A549 (cell line): Measurements from ENCODE around the gene KIF13A. TPM values are rescaled to one million over a fixed set of nuclear protein-coding genes. Genes with fewer than 3 reads are reported as not detected.

Experiments used
- ATAC-seq, 2 experiments: fragments of 200-7000 bp in 1 of 2; fragments of >200 bp in 1 of 2; cut with Nextera tagmentation in 1 of 2; cut with Tn5 transposase in 1 of 2; 3 replicates each; pipeline versions ENCODE4 v1.8.0 to v1.9.1; 2018 to 2020; ENCODE audit warnings: mild to moderate bottlenecking in 1 of 2, moderate library complexity in 1 of 2
- CTCF ChIA-PET: fragments of 300-600 bp; sonication (Branson Sonifier 250); formaldehyde crosslinking; extraction: SDS; loops from one replicate; lab custom pipeline; 2021; ENCODE audit warnings: antibody characterized with exemption, inconsistent platforms; lab: Yijun Ruan, JAX
- POLR2A ChIA-PET: fragments of 350-600 bp; formaldehyde crosslinking; extraction: SDS; loops from one replicate; lab custom pipeline; 2021; ENCODE audit warnings: antibody characterized with exemption, inconsistent platforms; lab: Yijun Ruan, JAX
- DNase-seq, 2 experiments: peaks; one replicate each; pipeline versions ENCODE4 v3.0.0 to v3.0.0-alpha.2; 2011 to 2016; ENCODE audit warnings: low read depth in 1 of 2, low spot score in 1 of 2
- FAIRE-seq: peaks from 2 replicates; lab custom pipeline; 2011; peaks lifted over from hg19 to GRCh38; lab: Jason Lieb, UNC
- H3K27ac ChIP-seq, 2 experiments: fragments of >200 bp; sonication (Bioruptor Twin); formaldehyde crosslinking; 3 replicates each; pipeline ENCODE4 v1.5.1; 2016 to 2017
- H3K4me1 ChIP-seq: fragments of >200 bp; sonication (Bioruptor Twin); formaldehyde crosslinking; 3 replicates; pipeline ENCODE4 v1.6.1; 2016
- H3K4me2 ChIP-seq: fragments of >200 bp; sonication (Bioruptor Twin); formaldehyde crosslinking; 3 replicates; pipeline ENCODE4 v1.6.1; 2016
- H3K4me3 ChIP-seq: fragments of >200 bp; sonication (Bioruptor Twin); formaldehyde crosslinking; 3 replicates; pipeline ENCODE4 v1.5.1; 2016
- H3K9me3 ChIP-seq: fragments of >200 bp; sonication (Bioruptor Twin); formaldehyde crosslinking; 3 replicates; pipeline ENCODE4 v1.6.1; 2016
- CBX8 ChIP-seq: fragments of 200-600 bp; sonication (generic); IDR thresholded peaks from 2 replicates; pipeline ENCODE4 v1.6.1; 2016
- CHD2 ChIP-seq: fragments of 150-350 bp; IDR thresholded peaks from 2 replicates; pipeline ENCODE4 v1.6.1; 2014; ENCODE audit warnings: low read length; ENCODE audit not compliant: partially characterized antibody
- CTCF ChIP-seq: fragments of >200 bp; sonication (Bioruptor Twin); formaldehyde crosslinking; IDR thresholded peaks from 3 replicates; pipeline ENCODE4 v1.5.1; 2016
- FOXS1 ChIP-seq: fragments of 250-450 bp; sonication (Bioruptor Pico); IDR thresholded peaks from 2 replicates; pipeline ENCODE4 v1.5.0; 2020; ENCODE audit warnings: mild to moderate bottlenecking, moderate library complexity
- GATA3 ChIP-seq: IDR thresholded peaks from 2 replicates; pipeline ENCODE4 v1.6.1; 2012; ENCODE audit warnings: borderline replicate concordance
- HES2 ChIP-seq: fragments of >200 bp; sonication (Bioruptor Twin); formaldehyde crosslinking; IDR thresholded peaks from 2 replicates; pipeline ENCODE4 v1.6.1; 2016
- HOXB13 ChIP-seq: fragments of 250-450 bp; sonication (Bioruptor Pico); IDR thresholded peaks from 2 replicates; pipeline ENCODE4 v1.5.0; 2020; ENCODE audit warnings: low read depth, mild to moderate bottlenecking, moderate library complexity
- JUN ChIP-seq, 2 experiments: fragments of >200 bp; sonication (Bioruptor Twin); formaldehyde crosslinking; IDR thresholded peaks; 2 replicates in 1 of 2; 3 replicates in 1 of 2; pipeline ENCODE4 v1.6.1; 2016 to 2017
- JUNB ChIP-seq: fragments of >200 bp; sonication (Bioruptor Twin); formaldehyde crosslinking; IDR thresholded peaks from 2 replicates; pipeline ENCODE4 v1.6.1; 2016
- KDM1A ChIP-seq: fragments of 200-600 bp; sonication (generic); IDR thresholded peaks from 2 replicates; pipeline ENCODE4 v1.6.1; 2016; ENCODE audit warnings: low read depth, mild to moderate bottlenecking
- KDM5A ChIP-seq: fragments of 200-600 bp; sonication (generic); IDR thresholded peaks from 2 replicates; pipeline ENCODE4 v1.6.1; 2016; ENCODE audit warnings: antibody characterized with exemption, mild to moderate bottlenecking
- MAX ChIP-seq: IDR thresholded peaks from 2 replicates; pipeline ENCODE4 v1.6.1; 2012
- MYC ChIP-seq: IDR thresholded peaks from 2 replicates; pipeline ENCODE4 v1.6.1; 2012; ENCODE audit warnings: mild to moderate bottlenecking, inconsistent platforms, low read length, improper control_type of control experiment, borderline replicate concordance
- PBX3 ChIP-seq: IDR thresholded peaks from 2 replicates; pipeline ENCODE4 v1.6.1; 2012
- POLR2A ChIP-seq: IDR thresholded peaks from 2 replicates; pipeline ENCODE4 v1.6.1; 2012; ENCODE audit warnings: mild to moderate bottlenecking, low read length
- RAD21 ChIP-seq, 2 experiments: fragments of >200 bp in 1 of 2; sonication (Bioruptor Twin) in 1 of 2; formaldehyde crosslinking in 1 of 2; IDR thresholded peaks in 1 of 2; conservative IDR thresholded peaks in 1 of 2; 2 replicates in 1 of 2; 3 replicates in 1 of 2; pipeline ENCODE4 v1.6.1; 2012 to 2018; ENCODE audit warnings: inconsistent platforms in 1 of 2
- RNF2 ChIP-seq: fragments of 200-600 bp; sonication (generic); IDR thresholded peaks from 2 replicates; pipeline ENCODE4 v1.6.1; 2016; ENCODE audit warnings: low read depth, mild to moderate bottlenecking, antibody characterized with exemption, moderate library complexity, borderline replicate concordance
- SMC3 ChIP-seq: fragments of >200 bp; sonication (Bioruptor Twin); formaldehyde crosslinking; IDR thresholded peaks from 3 replicates; pipeline ENCODE4 v1.6.1; 2018; ENCODE audit warnings: inconsistent platforms
- SREBF2 ChIP-seq: fragments of 450-650 bp; IDR thresholded peaks from 2 replicates; pipeline ENCODE4 v1.6.1; 2014; ENCODE audit warnings: mild to moderate bottlenecking, moderate library complexity
- TFCP2L1 ChIP-seq: fragments of 250-450 bp; sonication (Bioruptor Pico); IDR thresholded peaks from 2 replicates; pipeline ENCODE4 v1.5.0; 2021; ENCODE audit warnings: mild to moderate bottlenecking
- TP53 ChIP-seq: fragments of 250-450 bp; sonication (Bioruptor Pico); IDR thresholded peaks from 2 replicates; pipeline ENCODE4 v1.5.0; 2021; ENCODE audit warnings: mild to moderate bottlenecking, moderate library complexity
- ZC3H11A ChIP-seq: fragments of 450-650 bp; IDR thresholded peaks from 2 replicates; pipeline ENCODE4 v1.6.1; 2014; ENCODE audit warnings: antibody characterized with exemption, mild to moderate bottlenecking
- WGBS: methylation state at CpG from one replicate; pipeline ENCODE4 v1.1.6; 2017; ENCODE audit errors: missing lambda C conversion rate; 5-methylcytosine and 5-hydroxymethylcytosine counted together
- polyA plus RNA-seq, 4 experiments: library from polyadenylated mRNA; depleted of rRNA in 3 of 4; stranded (reverse); fragments of >200 nt; fragmentation: RNase III in 1 of 4; extraction: RNeasy Plus Mini Kit Qiagen cat#74134 plus additional on column Dnase treatment in 1 of 4; gene quantifications; 2 replicates in 3 of 4; 3 replicates in 1 of 4; pipeline ENCODE4 v1.2.3, GENCODE V29; 2011 to 2017
- TF ChIP-seq, protein P1 (sequence below): fragments of 200-600 bp; sonication (generic); IDR thresholded peaks from 2 replicates; pipeline ENCODE4 v1.6.1; 2016; ENCODE audit warnings: antibody characterized with exemption, mild to moderate bottlenecking, moderate library complexity

KIF13A gene
- polyA plus RNA-seq, 2 of the 4 experiments (the other 2 are of a cell fraction), result 30.2 to 39.4 TPM

DNA sequence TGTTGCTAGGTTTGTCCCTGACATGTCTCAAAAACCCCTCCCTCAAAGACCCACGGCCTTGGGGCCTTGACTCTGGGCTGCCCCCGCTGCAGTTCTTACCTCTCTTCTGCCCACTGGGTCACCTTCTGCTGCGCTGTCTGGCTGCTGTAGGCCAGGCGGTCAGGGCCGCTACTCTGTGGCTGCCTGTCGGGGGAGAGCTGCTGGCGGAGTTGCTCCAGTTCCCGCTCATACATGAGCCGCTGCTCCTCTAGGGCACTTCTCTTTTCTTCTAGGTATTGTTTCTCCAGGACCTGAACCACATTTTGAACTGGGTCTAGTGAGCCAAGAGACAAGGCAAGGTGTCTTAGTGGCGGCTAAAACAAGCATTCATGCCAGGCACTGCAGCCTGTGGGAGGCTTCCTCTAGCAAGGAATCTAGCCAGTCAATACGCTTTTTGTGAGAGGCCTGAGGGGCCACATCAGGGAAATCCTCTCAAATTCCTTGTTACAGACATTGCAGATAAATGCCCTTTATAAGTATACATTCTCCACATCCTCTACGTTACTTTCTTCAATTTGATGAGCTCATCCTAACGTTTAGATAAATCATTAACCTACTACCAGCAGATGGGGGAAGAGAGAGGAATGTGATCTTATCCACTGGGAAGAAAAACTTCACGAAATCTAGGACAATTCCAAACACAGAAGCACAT is 170.4 kb downstream of the KIF13A start:
- Histone ChIP-seq H3K4me1 (peaks cover 39% of the 10 kb centered on the region), H3K4me2 (peak overlapping the region; percentile 60), H3K9me3 (no peaks in the 10 kb centered on the region), H3K27ac (peak overlapping the region; percentile 84 to 93), H3K4me3 (no peak overlapping the region)
- ATAC-seq (peak; percentile 80 to 85), DNase-seq (peak; percentile 18 to 51), FAIRE-seq (no peak)
- POLR2A ChIA-PET, result interaction anchor here (1.5 kb wide), 1 partner anchor 170 kb away, joined by 4 read pairs; the partner anchor contains the start of gene KIF13A
- CTCF ChIA-PET, result interaction anchor here (1.1 to 6.0 kb wide), 7 partner anchors 11 to 603 kb away, joined by 3 to 27 read pairs (median 3); no protein-coding TSS in a partner anchor
- WGBS, result 63% methylated on average over 13 of the region's 14 CpGs
- no peak for TF ChIP-seq ZC3H11A
- TF ChIP-seq, protein P1, sequence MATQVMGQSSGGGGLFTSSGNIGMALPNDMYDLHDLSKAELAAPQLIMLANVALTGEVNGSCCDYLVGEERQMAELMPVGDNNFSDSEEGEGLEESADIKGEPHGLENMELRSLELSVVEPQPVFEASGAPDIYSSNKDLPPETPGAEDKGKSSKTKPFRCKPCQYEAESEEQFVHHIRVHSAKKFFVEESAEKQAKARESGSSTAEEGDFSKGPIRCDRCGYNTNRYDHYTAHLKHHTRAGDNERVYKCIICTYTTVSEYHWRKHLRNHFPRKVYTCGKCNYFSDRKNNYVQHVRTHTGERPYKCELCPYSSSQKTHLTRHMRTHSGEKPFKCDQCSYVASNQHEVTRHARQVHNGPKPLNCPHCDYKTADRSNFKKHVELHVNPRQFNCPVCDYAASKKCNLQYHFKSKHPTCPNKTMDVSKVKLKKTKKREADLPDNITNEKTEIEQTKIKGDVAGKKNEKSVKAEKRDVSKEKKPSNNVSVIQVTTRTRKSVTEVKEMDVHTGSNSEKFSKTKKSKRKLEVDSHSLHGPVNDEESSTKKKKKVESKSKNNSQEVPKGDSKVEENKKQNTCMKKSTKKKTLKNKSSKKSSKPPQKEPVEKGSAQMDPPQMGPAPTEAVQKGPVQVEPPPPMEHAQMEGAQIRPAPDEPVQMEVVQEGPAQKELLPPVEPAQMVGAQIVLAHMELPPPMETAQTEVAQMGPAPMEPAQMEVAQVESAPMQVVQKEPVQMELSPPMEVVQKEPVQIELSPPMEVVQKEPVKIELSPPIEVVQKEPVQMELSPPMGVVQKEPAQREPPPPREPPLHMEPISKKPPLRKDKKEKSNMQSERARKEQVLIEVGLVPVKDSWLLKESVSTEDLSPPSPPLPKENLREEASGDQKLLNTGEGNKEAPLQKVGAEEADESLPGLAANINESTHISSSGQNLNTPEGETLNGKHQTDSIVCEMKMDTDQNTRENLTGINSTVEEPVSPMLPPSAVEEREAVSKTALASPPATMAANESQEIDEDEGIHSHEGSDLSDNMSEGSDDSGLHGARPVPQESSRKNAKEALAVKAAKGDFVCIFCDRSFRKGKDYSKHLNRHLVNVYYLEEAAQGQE, result no peak
- 0 out of 2 replicates have a peak, but pooled peaks have one; percentile 9 for TF ChIP-seq MAX
- TF ChIP-seq SMC3, result no peak
- TF ChIP-seq POLR2A, result no peak
- TF ChIP-seq KDM1A, result no peak
- TF ChIP-seq RAD21 (conservative IDR thresholded peaks at IDR 0.05 in 1 of 2, IDR thresholded peaks at IDR 0.05 in 1 of 2), result no peak; a peak in 1 of 5 replicates
- 0 out of 2 replicates have a peak, but pooled peaks have one; percentile 30 for TF ChIP-seq GATA3
- TF ChIP-seq TFCP2L1 (CRISPR knock-in tag), result no peak

DNA sequence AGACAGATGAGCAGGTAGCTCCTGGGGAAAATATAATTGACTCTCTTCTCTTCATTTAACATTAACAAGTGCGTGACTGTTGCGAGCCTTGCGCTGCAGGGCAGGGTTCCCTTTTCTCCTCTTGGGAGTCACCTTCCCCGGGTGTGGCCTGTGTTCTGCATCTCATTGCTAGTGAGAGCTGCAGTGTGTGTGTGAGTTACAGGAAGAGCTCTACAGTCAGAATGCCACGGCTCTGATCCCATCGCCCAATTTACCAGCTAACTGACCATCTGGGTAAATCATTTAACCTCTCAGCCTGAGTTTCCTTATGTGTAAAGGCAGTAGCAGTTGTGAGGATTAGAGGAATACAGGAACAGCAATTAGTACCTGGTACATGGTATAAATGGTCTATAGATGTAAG is 173.9 kb downstream of the KIF13A start:
- CTCF ChIA-PET, result interaction anchor here (0.6 to 6.0 kb wide), 3 partner anchors 9 to 13 kb away, joined by 3 to 27 read pairs (median 3); no protein-coding TSS in a partner anchor
- 93% methylated on average over 6 of the region's 6 CpGs for WGBS
- no peak overlapping the region for H3K4me2 ChIP-seq
- peaks cover 27% of the 10 kb centered on the region for H3K4me1 ChIP-seq
- no peak overlapping the region for H3K27ac ChIP-seq
- H3K9me3 ChIP-seq, result no peaks in the 10 kb centered on the region
- POLR2A ChIA-PET, result no interaction called here
- FAIRE-seq, result no peak
- TF ChIP-seq CTCF, result no peak
- no peak for TF ChIP-seq JUNB
- TF ChIP-seq SREBF2, result no peak
- TF ChIP-seq, protein P1, result no peak
- no peak for TF ChIP-seq KDM5A
- no peak for TF ChIP-seq RAD21 (conservative IDR thresholded peaks at IDR 0.05 in 1 of 2, IDR thresholded peaks at IDR 0.05 in 1 of 2)
- no peak for TF ChIP-seq FOXS1 (CRISPR knock-in tag)
- TF ChIP-seq HES2, result no peak
- no peak for TF ChIP-seq TP53 (CRISPR knock-in tag)
- no peak for TF ChIP-seq MYC
- no peak for TF ChIP-seq HOXB13 (CRISPR knock-in tag)
- no peak for TF ChIP-seq JUN (IDR thresholded peaks at IDR 0.05)
- no peak for TF ChIP-seq CHD2
- TF ChIP-seq RNF2, result no peak
- no peak for TF ChIP-seq CBX8
- no peak for TF ChIP-seq PBX3
- no peak for DNase-seq
- ATAC-seq, result no peak
- H3K4me3 ChIP-seq, result no peak overlapping the region
